ENCODE measurements around the gene KRT86. TPM values are rescaled to one million over a fixed set of nuclear protein-coding genes. Genes with fewer than 3 reads are reported as not detected.
"Not testable (repeated sequence)": the region's sequence is repeated elsewhere in the genome, so short reads cannot be mapped to it uniquely, and the experiment has no call there.

KRT86 gene
- total RNA-seq, 1 donor from 2014 or later, result 2.2 TPM

GRCh38 chr12:52342781-52343490, 68.5 kb downstream of the KRT86 start:
- TF ChIP-seq, protein P1, sequence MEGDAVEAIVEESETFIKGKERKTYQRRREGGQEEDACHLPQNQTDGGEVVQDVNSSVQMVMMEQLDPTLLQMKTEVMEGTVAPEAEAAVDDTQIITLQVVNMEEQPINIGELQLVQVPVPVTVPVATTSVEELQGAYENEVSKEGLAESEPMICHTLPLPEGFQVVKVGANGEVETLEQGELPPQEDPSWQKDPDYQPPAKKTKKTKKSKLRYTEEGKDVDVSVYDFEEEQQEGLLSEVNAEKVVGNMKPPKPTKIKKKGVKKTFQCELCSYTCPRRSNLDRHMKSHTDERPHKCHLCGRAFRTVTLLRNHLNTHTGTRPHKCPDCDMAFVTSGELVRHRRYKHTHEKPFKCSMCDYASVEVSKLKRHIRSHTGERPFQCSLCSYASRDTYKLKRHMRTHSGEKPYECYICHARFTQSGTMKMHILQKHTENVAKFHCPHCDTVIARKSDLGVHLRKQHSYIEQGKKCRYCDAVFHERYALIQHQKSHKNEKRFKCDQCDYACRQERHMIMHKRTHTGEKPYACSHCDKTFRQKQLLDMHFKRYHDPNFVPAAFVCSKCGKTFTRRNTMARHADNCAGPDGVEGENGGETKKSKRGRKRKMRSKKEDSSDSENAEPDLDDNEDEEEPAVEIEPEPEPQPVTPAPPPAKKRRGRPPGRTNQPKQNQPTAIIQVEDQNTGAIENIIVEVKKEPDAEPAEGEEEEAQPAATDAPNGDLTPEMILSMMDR (conservative IDR thresholded peaks at IDR 0.05; ENCODE audit: low read depth, low read length), result no peak
- no peak for DNase-seq (ENCODE audit: low read depth)
- H3K4me3 ChIP-seq (ENCODE audit: low read depth, low read length), result no peak overlapping the region

DNA sequence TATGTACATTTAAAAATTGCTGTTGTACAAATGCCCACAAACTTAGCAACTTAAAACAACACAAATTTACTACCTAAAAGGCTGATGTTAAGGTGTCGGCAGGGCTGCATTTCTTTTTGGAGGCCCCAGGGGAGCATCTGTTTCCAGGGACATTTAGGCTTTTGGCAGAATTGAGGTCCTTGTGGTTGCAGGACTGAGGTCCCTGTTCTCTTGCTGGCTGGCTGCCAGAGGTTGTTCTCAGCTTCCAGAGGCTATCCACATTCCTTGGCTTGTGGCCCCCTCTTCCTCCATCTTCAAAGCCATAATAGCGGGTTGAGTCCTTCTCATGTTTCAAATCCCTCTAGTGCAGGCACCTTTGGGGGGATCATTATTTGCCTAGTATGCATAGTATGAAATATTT, 69.1 kb downstream of the KRT86 start:
- no peak for DNase-seq (ENCODE audit: low read depth)
- TF ChIP-seq, protein P1 (conservative IDR thresholded peaks at IDR 0.05; ENCODE audit: low read depth, low read length), result no peak
- no peak overlapping the region for H3K4me3 ChIP-seq (ENCODE audit: low read depth, low read length)

GRCh38 chr12:52344111-52344510, 69.7 kb downstream of the KRT86 start:
- no peak overlapping the region for H3K4me3 ChIP-seq (ENCODE audit: low read depth, low read length)
- DNase-seq (ENCODE audit: low read depth), result no peak
- TF ChIP-seq, protein P1 (conservative IDR thresholded peaks at IDR 0.05; ENCODE audit: low read depth, low read length), result no peak

- DNase-seq (ENCODE audit: low read depth); H3K4me3 ChIP-seq (ENCODE audit: low read depth, low read length): not testable (repeated sequence)
Observed at GRCh38 chr12:52345041-52345440, 70.6 kb downstream of the KRT86 start.

DNA sequence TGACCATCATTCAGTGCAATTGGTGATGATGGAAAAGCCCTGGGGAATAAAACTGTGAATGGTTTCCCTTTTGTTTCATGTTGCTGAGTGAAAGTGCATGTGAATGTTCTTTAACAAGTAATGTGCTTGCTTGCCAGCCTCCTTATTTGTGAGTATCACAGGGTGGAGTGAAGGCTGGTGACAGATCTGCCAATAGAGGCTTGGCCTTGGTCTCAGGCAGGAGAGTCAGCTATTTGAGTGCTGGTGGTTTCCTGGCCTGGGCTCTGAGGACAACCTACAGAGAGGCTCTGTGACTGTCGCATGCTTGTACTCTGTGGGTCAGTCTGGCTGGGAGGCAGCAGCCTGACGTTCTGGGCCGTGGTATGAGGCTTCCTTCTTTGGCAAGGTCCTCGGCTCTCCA, 72.1 kb downstream of the KRT86 start:
- TF ChIP-seq, protein P1 (conservative IDR thresholded peaks at IDR 0.05; ENCODE audit: low read depth, low read length), result no peak
- no peak overlapping the region for H3K4me3 ChIP-seq (ENCODE audit: low read depth, low read length)
- no peak for DNase-seq (ENCODE audit: low read depth)

DNA sequence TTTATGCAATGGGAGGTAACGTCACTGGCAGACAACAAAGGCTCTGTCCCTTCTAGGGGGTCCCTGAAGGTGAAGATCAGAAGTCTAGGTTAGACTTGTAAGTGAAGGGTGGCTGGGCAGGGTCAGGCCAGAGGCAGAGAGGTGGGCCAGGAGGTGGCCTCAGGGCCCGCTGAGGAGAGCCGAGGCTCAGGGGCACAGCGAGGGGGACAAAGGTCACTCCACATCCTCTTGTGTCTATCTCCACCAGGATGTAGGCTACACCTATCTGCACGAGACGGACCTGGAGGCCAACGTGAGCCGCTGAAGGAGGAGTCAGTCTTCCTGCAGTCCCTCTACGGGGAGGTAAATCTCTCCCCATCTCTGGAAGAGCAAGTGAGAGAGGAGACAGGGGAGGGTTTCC, 72.6 kb downstream of the KRT86 start:
- H3K4me3 ChIP-seq (ENCODE audit: low read depth, low read length), result no peak overlapping the region
- DNase-seq (ENCODE audit: low read depth), result no peak
- TF ChIP-seq, protein P1 (conservative IDR thresholded peaks at IDR 0.05; ENCODE audit: low read depth, low read length), result no peak

GRCh38 chr12:52347551-52348510, 73.4 kb downstream of the KRT86 start:
- no peak for DNase-seq (ENCODE audit: low read depth)
- H3K4me3 ChIP-seq (ENCODE audit: low read depth, low read length), result no peak overlapping the region
- TF ChIP-seq, protein P1 (conservative IDR thresholded peaks at IDR 0.05; ENCODE audit: low read depth, low read length), result no peak
